ENCODE data around the gene AHR. TPM values are rescaled to one million over a fixed set of nuclear protein-coding genes. Genes with fewer than 3 reads are reported as not detected.
"Not testable (repeated sequence)": the region's sequence is repeated elsewhere in the genome, so short reads cannot be mapped to it uniquely, and the experiment has no call there.

Gene AHR
- total RNA-seq, 1 donor from 2014 or later, result 25.1 TPM

- Histone ChIP-seq H3K4me1 (ENCODE audit: control insufficient read depth in 3 of 3, insufficient read depth in 3 of 3, low read length in 3 of 3) (no peaks in the 10 kb centered on the region), H3K9me3 (ENCODE audit: control insufficient read depth in 3 of 3, low read length in 3 of 3) (no peaks in the 10 kb centered on the region), H3K27ac (ENCODE audit: low read depth, low read length) (no peak overlapping the region), H3K27me3 (ENCODE audit: control insufficient read depth in 3 of 3, insufficient read depth in 3 of 3, low read length in 3 of 3) (no peaks in the 10 kb centered on the region), H3K36me3 (ENCODE audit: control insufficient read depth in 3 of 3, insufficient read depth in 3 of 3, low read length in 3 of 3) (no peaks in the 10 kb centered on the region), H3K9ac (ENCODE audit: low read depth in 1 of 3, low read length in 3 of 3) (no peak overlapping the region), H3K4me3 (ENCODE audit: low read length in 3 of 3) (no peak overlapping the region)
Observed at GRCh38 chr7:17390392-17390791, 91.9 kb downstream of the AHR start.

- Histone ChIP-seq H3K27me3 (ENCODE audit: control insufficient read depth in 3 of 3, insufficient read depth in 3 of 3, low read length in 3 of 3) (no peaks in the 10 kb centered on the region), H3K4me3 (ENCODE audit: low read length in 3 of 3) (no peak overlapping the region), H3K9ac (ENCODE audit: low read depth in 1 of 3, low read length in 3 of 3) (no peak overlapping the region), H3K27ac (ENCODE audit: low read depth, low read length) (no peak overlapping the region), H3K36me3 (ENCODE audit: control insufficient read depth in 3 of 3, insufficient read depth in 3 of 3, low read length in 3 of 3) (no peaks in the 10 kb centered on the region), H3K9me3 (ENCODE audit: control insufficient read depth in 3 of 3, low read length in 3 of 3) (no peaks in the 10 kb centered on the region), H3K4me1 (ENCODE audit: control insufficient read depth in 3 of 3, insufficient read depth in 3 of 3, low read length in 3 of 3) (no peaks in the 10 kb centered on the region)
Observed at GRCh38 chr7:17391366-17391765, 92.9 kb downstream of the AHR start.

GRCh38 chr7:17392846-17393245 lies 94.4 kb downstream of the AHR start:
- Histone ChIP-seq H3K27ac (ENCODE audit: low read depth, low read length) (no peak overlapping the region), H3K27me3 (ENCODE audit: control insufficient read depth in 3 of 3, insufficient read depth in 3 of 3, low read length in 3 of 3) (no peaks in the 10 kb centered on the region), H3K36me3 (ENCODE audit: control insufficient read depth in 3 of 3, insufficient read depth in 3 of 3, low read length in 3 of 3) (no peaks in the 10 kb centered on the region), H3K4me3 (ENCODE audit: low read length in 3 of 3) (no peak overlapping the region), H3K9ac (ENCODE audit: low read depth in 1 of 3, low read length in 3 of 3) (no peak overlapping the region), H3K9me3 (ENCODE audit: control insufficient read depth in 3 of 3, low read length in 3 of 3) (no peaks in the 10 kb centered on the region), H3K4me1 (ENCODE audit: control insufficient read depth in 3 of 3, insufficient read depth in 3 of 3, low read length in 3 of 3) (no peaks in the 10 kb centered on the region)

GRCh38 chr7:17394563-17394962 lies 96.1 kb downstream of the AHR start:
- not testable (repeated sequence) for H3K27ac ChIP-seq (ENCODE audit: low read depth, low read length); H3K4me1 ChIP-seq (ENCODE audit: control insufficient read depth in 3 of 3, insufficient read depth in 3 of 3, low read length in 3 of 3); H3K36me3 ChIP-seq (ENCODE audit: control insufficient read depth in 3 of 3, insufficient read depth in 3 of 3, low read length in 3 of 3); H3K27me3 ChIP-seq (ENCODE audit: control insufficient read depth in 3 of 3, insufficient read depth in 3 of 3, low read length in 3 of 3); H3K4me3 ChIP-seq (ENCODE audit: low read length in 3 of 3); H3K9me3 ChIP-seq (ENCODE audit: control insufficient read depth in 3 of 3, low read length in 3 of 3); H3K9ac ChIP-seq (ENCODE audit: low read depth in 1 of 3, low read length in 3 of 3)

Small RNA genes lying within 50 kb of the gene (small RNA-seq; reads per million reads assigned to genes)
- gene RF00092, result not detected

All from skeletal muscle tissue (tissue), 5 donors.